ENCODE measurements around the gene AP3M1.

The AP3M1 gene

GRCh38 chr10:74104480-74104879 is 46.1 kb downstream of the AP3M1 start:
- no peak for TF ChIP-seq CTCF (IDR thresholded peaks at IDR 0.05; ENCODE audit: low read depth, low read length)
- DNase-seq (ENCODE audit: extremely low read depth, low read depth): no peak

GRCh38 chr10:74103560-74104258 is 46.9 kb downstream of the AP3M1 start:
- DNase-seq (ENCODE audit: extremely low read depth, low read depth): no peak
- TF ChIP-seq CTCF (IDR thresholded peaks at IDR 0.05; ENCODE audit: low read depth, low read length): peak; percentile 46

- DNase-seq (ENCODE audit: extremely low read depth, low read depth): no peak
- TF ChIP-seq CTCF (IDR thresholded peaks at IDR 0.05; ENCODE audit: low read depth, low read length): no peak
These were observed 50.8 kb downstream of the AP3M1 start for GRCh38 chr10:74099836-74100235.

GRCh38 chr10:74099420-74099819 is 51.2 kb downstream of the AP3M1 start:
- no peak for TF ChIP-seq CTCF (IDR thresholded peaks at IDR 0.05; ENCODE audit: low read depth, low read length)
- no peak for DNase-seq (ENCODE audit: extremely low read depth, low read depth)

GRCh38 chr10:74097776-74098175 is 52.9 kb downstream of the AP3M1 start:
- TF ChIP-seq CTCF (IDR thresholded peaks at IDR 0.05; ENCODE audit: low read depth, low read length): no peak
- DNase-seq (ENCODE audit: extremely low read depth, low read depth): no peak

GRCh38 chr10:74096777-74097176 is 53.9 kb downstream of the AP3M1 start:
- no peak for TF ChIP-seq CTCF (IDR thresholded peaks at IDR 0.05; ENCODE audit: low read depth, low read length)
- DNase-seq (ENCODE audit: extremely low read depth, low read depth): no peak

GRCh38 chr10:74094231-74094630 is 56.4 kb downstream of the AP3M1 start:
- TF ChIP-seq CTCF (IDR thresholded peaks at IDR 0.05; ENCODE audit: low read depth, low read length): no peak
- no peak for DNase-seq (ENCODE audit: extremely low read depth, low read depth)
